PC-3 (cell line): ENCODE data around the gene APOM. TPM values are rescaled to one million over a fixed set of nuclear protein-coding genes. Genes with fewer than 3 reads are reported as not detected.

Experiments
- ATAC-seq: fragments of 200-7000 bp; cut with Tn5 transposase; 2 replicates; pipeline ENCODE4 v1.9.1; 2020; ENCODE audit warnings: mild to moderate bottlenecking, moderate library complexity
- BruUV-seq: library from RNA; stranded (reverse); fragments of 400-500 nt; replicated peaks from 2 replicates; lab custom pipeline; 2021; lab: Mats Ljungman, UMichigan
- CTCF ChIA-PET: fragments of 300-600 bp; sonication (Branson Sonifier 250); formaldehyde crosslinking; loops from one replicate; lab custom pipeline; 2022; ENCODE audit warnings: antibody characterized with exemption; lab: Charles Lee
- POLR2A ChIA-PET: fragments of 300-600 bp; sonication (Branson Sonifier 250); formaldehyde crosslinking; loops from one replicate; lab custom pipeline; 2022; ENCODE audit warnings: antibody characterized with exemption; ENCODE audit not compliant: unreplicated experiment; lab: Charles Lee
- DNase-seq: peaks from one replicate; pipeline ENCODE4 v3.0.0-alpha.2; 2015
- H2AFZ ChIP-seq: fragments of 300-600 bp; sonication (generic); 2 replicates; pipeline ENCODE4 v1.6.0; 2016; ENCODE audit warnings: antibody characterized with exemption, low read length
- H3F3A ChIP-seq: fragments of 300-600 bp; sonication (generic); one replicate; pipeline ENCODE4 v1.6.0; 2017; ENCODE audit warnings: antibody characterized with exemption, low read length, control low read depth, mild to moderate bottlenecking; ENCODE audit not compliant: unreplicated experiment
- H3K27ac ChIP-seq: fragments of 300-600 bp; sonication (generic); 2 replicates; pipeline ENCODE4 v1.5.1; 2016; ENCODE audit warnings: mild to moderate bottlenecking, low read length
- H3K27me3 ChIP-seq: fragments of 300-600 bp; sonication (generic); 2 replicates; pipeline ENCODE4 v1.6.1; 2016; ENCODE audit warnings: low read length, mixed read lengths
- H3K36me3 ChIP-seq: fragments of 300-600 bp; sonication (generic); 2 replicates; pipeline ENCODE4 v1.6.1; 2016; ENCODE audit warnings: low read depth, mixed run types, low read length, mixed read lengths
- H3K4me1 ChIP-seq: fragments of 300-600 bp; sonication (generic); 2 replicates; pipeline ENCODE4 v1.5.1; 2016; ENCODE audit warnings: low read length; ENCODE audit not compliant: insufficient read depth
- H3K4me2 ChIP-seq: fragments of 300-600 bp; sonication (generic); 2 replicates; pipeline ENCODE4 v1.6.0; 2016; ENCODE audit warnings: low read length
- H3K4me3 ChIP-seq: fragments of 300-600 bp; sonication (generic); 2 replicates; pipeline ENCODE4 v1.5.1; 2016; ENCODE audit warnings: mild to moderate bottlenecking, low read length, mixed read lengths
- H3K79me2 ChIP-seq: fragments of 300-600 bp; sonication (generic); 2 replicates; pipeline ENCODE4 v1.6.1; 2017; ENCODE audit warnings: low read length, mixed read lengths
- H3K9ac ChIP-seq: fragments of 300-600 bp; sonication (generic); 2 replicates; pipeline ENCODE4 v1.6.0; 2016; ENCODE audit warnings: mild to moderate bottlenecking, low read length
- H3K9me2 ChIP-seq: fragments of 300-600 bp; sonication (generic); replicated peaks from 2 replicates; pipeline ENCODE4 v1.6.1; 2016; ENCODE audit warnings: mixed run types, low read length, mixed read lengths
- H3K9me3 ChIP-seq: fragments of 300-600 bp; sonication (generic); 2 replicates; pipeline ENCODE4 v1.6.1; 2016; ENCODE audit warnings: low read length, mixed read lengths
- H4K20me1 ChIP-seq: fragments of 300-600 bp; sonication (generic); 2 replicates; pipeline ENCODE4 v1.6.1; 2016; ENCODE audit warnings: low read length, mixed read lengths
- EZH2 ChIP-seq: fragments of 300-600 bp; sonication (generic); IDR thresholded peaks from one replicate; pipeline ENCODE4 v1.6.1; 2017; ENCODE audit warnings: antibody characterized with exemption, mild to moderate bottlenecking, low read length; ENCODE audit not compliant: unreplicated experiment
- EZH2phosphoT487 ChIP-seq: fragments of 300-600 bp; sonication (generic); IDR thresholded peaks from 2 replicates; pipeline ENCODE4 v1.6.1; 2018; ENCODE audit warnings: mild to moderate bottlenecking, antibody characterized with exemption, low read length, borderline replicate concordance
- intact Hi-C: fragments of 100-400 bp; cut with micrococcal nuclease; formaldehyde crosslinking; loops from 2 replicates; pipeline ENCODE4 v1.9.0; 2023
- total RNA-seq: library from RNA; depleted of rRNA; stranded (reverse); fragments of >200 nt; gene quantifications from 2 replicates; pipeline ENCODE4 v1.2.3, GENCODE V29; 2014
- TF ChIP-seq, protein P1 (sequence below): fragments of 300-600 bp; sonication (generic); conservative IDR thresholded peaks from 2 replicates; pipeline ENCODE4 v1.5.1; 2017; ENCODE audit warnings: antibody characterized with exemption, low read depth, mild to moderate bottlenecking, low read length

The APOM gene
- total RNA-seq, 1 experiment from 2014 or later: 2.2 TPM

DNA sequence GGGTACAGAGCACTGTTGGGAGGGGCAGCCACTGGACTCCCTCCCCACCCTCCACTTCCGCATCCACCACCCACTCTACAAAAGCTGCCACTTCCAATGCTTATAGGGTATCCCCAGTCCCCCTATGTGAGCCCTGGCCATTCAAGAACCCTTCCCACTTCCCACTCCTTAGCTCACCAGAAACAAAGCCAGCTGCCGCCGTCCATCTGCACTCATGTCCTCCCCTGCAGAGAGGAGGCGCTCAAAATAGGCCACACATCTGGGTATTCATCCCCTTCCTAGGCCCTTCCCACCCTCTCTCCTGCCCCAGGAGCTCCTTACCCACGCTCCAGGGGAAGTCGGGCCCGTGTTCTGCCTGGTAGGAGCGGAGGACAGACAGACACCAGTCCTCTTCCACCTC lies 31.6 kb downstream of the APOM start:
- H3K4me1 ChIP-seq: 0 out of 2 replicates have a peak, but pooled peaks cover 3% of the 10 kb centered on the region
- POLR2A ChIA-PET: no interaction called here
- CTCF ChIA-PET: no interaction called here
- H3K4me2 ChIP-seq: no peak overlapping the region
- TF ChIP-seq EZH2: no peak
- TF ChIP-seq EZH2phosphoT487: no peak
- TF ChIP-seq, protein P1, sequence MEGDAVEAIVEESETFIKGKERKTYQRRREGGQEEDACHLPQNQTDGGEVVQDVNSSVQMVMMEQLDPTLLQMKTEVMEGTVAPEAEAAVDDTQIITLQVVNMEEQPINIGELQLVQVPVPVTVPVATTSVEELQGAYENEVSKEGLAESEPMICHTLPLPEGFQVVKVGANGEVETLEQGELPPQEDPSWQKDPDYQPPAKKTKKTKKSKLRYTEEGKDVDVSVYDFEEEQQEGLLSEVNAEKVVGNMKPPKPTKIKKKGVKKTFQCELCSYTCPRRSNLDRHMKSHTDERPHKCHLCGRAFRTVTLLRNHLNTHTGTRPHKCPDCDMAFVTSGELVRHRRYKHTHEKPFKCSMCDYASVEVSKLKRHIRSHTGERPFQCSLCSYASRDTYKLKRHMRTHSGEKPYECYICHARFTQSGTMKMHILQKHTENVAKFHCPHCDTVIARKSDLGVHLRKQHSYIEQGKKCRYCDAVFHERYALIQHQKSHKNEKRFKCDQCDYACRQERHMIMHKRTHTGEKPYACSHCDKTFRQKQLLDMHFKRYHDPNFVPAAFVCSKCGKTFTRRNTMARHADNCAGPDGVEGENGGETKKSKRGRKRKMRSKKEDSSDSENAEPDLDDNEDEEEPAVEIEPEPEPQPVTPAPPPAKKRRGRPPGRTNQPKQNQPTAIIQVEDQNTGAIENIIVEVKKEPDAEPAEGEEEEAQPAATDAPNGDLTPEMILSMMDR: no peak
- no peak overlapping the region for H2AFZ ChIP-seq
- DNase-seq (no peak), ATAC-seq (no peak)
- intact Hi-C loops: loop anchor here (10.0 kb wide), 2 partner anchors 147 to 177 kb away; partner anchors contain the start of gene NEU1
- H3K27me3 ChIP-seq: no peaks in the 10 kb centered on the region
- H3K27ac ChIP-seq: no peak overlapping the region
- H3F3A ChIP-seq: no peaks in the 10 kb centered on the region
- H3K9me3 ChIP-seq: no peaks in the 10 kb centered on the region
- H3K36me3 ChIP-seq: peaks cover 8% of the 10 kb centered on the region; the same call in 1 of the 2 replicates
- no peak overlapping the region for H3K4me3 ChIP-seq
- no peaks in the 10 kb centered on the region for H3K9me2 ChIP-seq
- no TSS peak for BruUV-seq
- H3K79me2 ChIP-seq: no peaks in the 10 kb centered on the region
- no peaks in the 10 kb centered on the region for H4K20me1 ChIP-seq
- H3K9ac ChIP-seq: no peak overlapping the region

DNA sequence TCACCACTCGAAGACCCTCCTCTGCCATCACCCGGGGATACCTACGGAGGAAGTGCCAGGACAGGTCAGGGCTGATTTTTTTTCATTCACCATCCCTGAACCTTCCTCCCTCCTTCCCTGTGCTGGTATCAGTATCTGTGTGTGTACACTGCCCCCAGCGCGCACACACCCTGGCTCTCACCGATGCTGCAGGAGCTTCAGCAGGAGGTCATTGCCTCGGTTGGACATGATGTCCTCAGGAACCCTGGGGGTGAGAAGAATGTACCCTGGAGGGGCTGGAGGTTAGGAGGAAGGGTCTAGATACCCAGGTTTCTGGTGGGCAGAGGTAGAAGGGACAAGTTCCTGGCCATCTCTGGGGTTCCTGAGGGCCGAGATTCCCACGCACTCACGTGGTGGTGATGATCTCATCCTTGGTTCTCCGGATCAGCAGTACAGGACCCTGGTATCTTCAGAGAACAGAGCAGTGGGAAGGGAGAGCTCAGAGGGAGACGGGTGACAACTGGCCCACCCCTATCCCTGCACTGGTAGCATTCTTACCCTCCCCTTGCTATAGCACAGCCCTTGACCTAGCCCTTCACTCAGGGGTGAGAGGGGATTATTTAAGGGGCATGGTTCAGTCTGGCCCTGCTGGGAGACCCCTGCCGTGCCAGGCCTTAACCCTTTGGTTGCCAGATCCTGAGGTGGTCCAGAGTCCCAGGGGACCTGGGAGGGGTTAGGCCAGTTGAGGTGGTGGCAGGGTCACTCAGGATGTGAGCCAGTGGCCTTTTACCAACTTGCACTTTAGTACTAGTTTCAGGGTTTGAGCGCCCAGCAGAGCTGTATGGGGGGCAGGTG lies 32.4 kb downstream of the APOM start:
- Histone ChIP-seq H3K4me1 (0 out of 2 replicates have a peak, but pooled peaks cover 3% of the 10 kb centered on the region), H3F3A (no peaks in the 10 kb centered on the region), H3K9ac (no peak overlapping the region), H3K79me2 (no peaks in the 10 kb centered on the region), H3K27ac (no peak overlapping the region), H3K9me3 (no peaks in the 10 kb centered on the region), H3K4me3 (no peak overlapping the region), H3K9me2 (no peaks in the 10 kb centered on the region), H3K27me3 (no peaks in the 10 kb centered on the region), H2AFZ (no peak overlapping the region), H3K36me3 (peaks cover 8% of the 10 kb centered on the region; the same call in 1 of the 2 replicates), H4K20me1 (no peaks in the 10 kb centered on the region), H3K4me2 (no peak overlapping the region)
- intact Hi-C loops: loop anchor here (10.0 kb wide), 2 partner anchors 147 to 177 kb away; partner anchors contain the start of gene NEU1
- BruUV-seq: no TSS peak
- no peak for ATAC-seq
- no peak for DNase-seq
- no peak for TF ChIP-seq EZH2
- TF ChIP-seq EZH2phosphoT487: no peak
- ChIA-PET CTCF (no interaction called here), POLR2A (no interaction called here)

DNA sequence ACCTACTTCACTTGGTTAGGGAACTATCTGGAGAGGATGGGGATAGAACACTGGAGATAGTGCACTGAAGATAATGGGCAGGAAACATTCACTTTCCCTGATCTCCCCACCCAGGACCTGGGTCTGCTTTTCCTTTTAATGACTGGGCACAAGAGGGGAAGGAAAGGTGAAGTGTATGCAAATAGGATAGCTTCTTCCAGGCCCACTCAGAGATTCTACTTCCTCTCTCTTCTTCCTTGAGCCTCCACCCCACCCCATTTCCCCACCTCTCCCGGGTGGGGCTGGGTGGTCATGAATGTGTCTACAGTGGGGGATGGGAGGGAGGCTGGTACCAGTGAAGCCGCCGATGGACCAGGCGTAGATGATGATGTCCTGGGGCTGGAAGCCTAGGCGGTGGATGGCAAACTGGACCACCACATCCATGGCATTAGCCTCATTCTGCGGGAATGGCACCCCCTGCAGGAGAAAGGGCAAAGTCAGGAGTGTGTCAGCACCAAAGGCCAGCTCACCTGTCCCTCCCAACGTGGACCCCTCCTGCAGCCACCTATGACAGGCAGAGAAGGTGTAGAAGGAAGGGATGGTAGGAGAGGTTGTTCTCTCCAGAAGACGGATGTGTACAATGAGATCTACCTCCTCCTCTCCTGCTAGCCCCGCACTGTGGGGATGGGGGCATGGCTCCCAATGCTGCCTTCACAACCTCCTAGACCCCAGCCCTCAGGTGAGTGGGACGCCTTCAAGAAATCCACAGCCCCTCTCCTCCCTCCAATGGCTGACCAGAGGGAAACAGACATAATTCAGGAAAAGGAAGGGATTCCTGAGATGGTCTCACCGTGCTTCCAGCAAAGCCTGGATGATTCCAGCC lies 33.8 kb downstream of the APOM start:
- TF ChIP-seq EZH2 (no peak), EZH2phosphoT487 (no peak)
- TF ChIP-seq, protein P1: peak; percentile 61
- BruUV-seq: no TSS peak
- H3K4me3 ChIP-seq: no peak overlapping the region
- no peaks in the 10 kb centered on the region for H4K20me1 ChIP-seq
- 0 out of 2 replicates have a peak, but pooled peaks have one; percentile 35 for ATAC-seq
- ChIA-PET POLR2A (interaction anchor here (0.6 kb wide), 1 partner anchor 31 kb away, joined by 3 read pairs; no protein-coding TSS in a partner anchor), CTCF (no interaction called here)
- H3K9me3 ChIP-seq: no peaks in the 10 kb centered on the region
- no peak for DNase-seq
- H2AFZ ChIP-seq: no peak overlapping the region
- no peaks in the 10 kb centered on the region for H3K79me2 ChIP-seq
- intact Hi-C loops: loop anchor here (10.0 kb wide), 2 partner anchors 145 to 175 kb away; partner anchors contain the start of gene NEU1
- H3K4me2 ChIP-seq: no peak overlapping the region
- H3K36me3 ChIP-seq: peaks cover 8% of the 10 kb centered on the region; the same call in 1 of the 2 replicates
- no peak overlapping the region for H3K9ac ChIP-seq
- no peaks in the 10 kb centered on the region for H3F3A ChIP-seq
- H3K27ac ChIP-seq: no peak overlapping the region
- H3K27me3 ChIP-seq: no peaks in the 10 kb centered on the region
- H3K9me2 ChIP-seq: no peaks in the 10 kb centered on the region
- 0 out of 2 replicates have a peak, but pooled peaks cover 3% of the 10 kb centered on the region for H3K4me1 ChIP-seq
